ENCODE data around the gene DCLK2. TPM values are rescaled to one million over a fixed set of nuclear protein-coding genes. Genes with fewer than 3 reads are reported as not detected.

Gene DCLK2
- total RNA-seq, 1 experiment from 2014 or later: 1.2 TPM

GRCh38 chr4:150155391-150155790 lies 77.1 kb downstream of the DCLK2 start:
- Histone ChIP-seq H3K27ac (ENCODE audit: low read length) (no peak overlapping the region), H3K9me2 (replicated peaks; ENCODE audit: low read length) (no peaks in the 10 kb centered on the region), H3K27me3 (ENCODE audit: low read length) (no peaks in the 10 kb centered on the region), H2AFZ (ENCODE audit: low read length) (no peak overlapping the region), H3K9ac (ENCODE audit: low read length) (no peak overlapping the region), H3K9me3 (ENCODE audit: low read length) (no peaks in the 10 kb centered on the region), H3K36me3 (ENCODE audit: low read depth, low read length) (no peaks in the 10 kb centered on the region), H3K4me3 (ENCODE audit: low read length) (no peak overlapping the region), H3K4me2 (ENCODE audit: low read length) (no peak overlapping the region), H4K20me1 (ENCODE audit: low read length) (no peaks in the 10 kb centered on the region), H3K79me2 (ENCODE audit: low read length) (no peaks in the 10 kb centered on the region), H3F3A (ENCODE audit: low read length, unreplicated experiment) (no peaks in the 10 kb centered on the region), H3K4me1 (ENCODE audit: insufficient read depth, low read length) (no peaks in the 10 kb centered on the region)
- CTCF ChIA-PET: no interaction called here
- intact Hi-C loops (cut with micrococcal nuclease): no loop called here
- ATAC-seq (no peak), DNase-seq (no peak)
- no TSS peak for BruUV-seq (replicated peaks)
- POLR2A ChIA-PET (ENCODE audit: unreplicated experiment): no interaction called here
- TF ChIP-seq CTCF (conservative IDR thresholded peaks at IDR 0.05; ENCODE audit: low read depth, low read length) (no peak), EZH2 (IDR thresholded peaks at IDR 0.05; ENCODE audit: low read length, unreplicated experiment) (no peak), EZH2phosphoT487 (IDR thresholded peaks at IDR 0.05; ENCODE audit: borderline replicate concordance, low read length) (no peak)

- H3K4me1 ChIP-seq (ENCODE audit: insufficient read depth, low read length): no peaks in the 10 kb centered on the region
- no peaks in the 10 kb centered on the region for H3F3A ChIP-seq (ENCODE audit: low read length, unreplicated experiment)
- CTCF ChIA-PET: no interaction called here
- ATAC-seq (no peak), DNase-seq (no peak)
- no TSS peak for BruUV-seq (replicated peaks)
- H3K9me3 ChIP-seq (ENCODE audit: low read length): no peaks in the 10 kb centered on the region
- no peaks in the 10 kb centered on the region for H3K9me2 ChIP-seq (replicated peaks; ENCODE audit: low read length)
- H3K27me3 ChIP-seq (ENCODE audit: low read length): no peaks in the 10 kb centered on the region
- no peaks in the 10 kb centered on the region for H4K20me1 ChIP-seq (ENCODE audit: low read length)
- TF ChIP-seq EZH2phosphoT487 (IDR thresholded peaks at IDR 0.05; ENCODE audit: borderline replicate concordance, low read length): no peak
- no peak for TF ChIP-seq CTCF (conservative IDR thresholded peaks at IDR 0.05; ENCODE audit: low read depth, low read length)
- TF ChIP-seq EZH2 (IDR thresholded peaks at IDR 0.05; ENCODE audit: low read length, unreplicated experiment): no peak
- H3K4me2 ChIP-seq (ENCODE audit: low read length): no peak overlapping the region
- no peak overlapping the region for H3K9ac ChIP-seq (ENCODE audit: low read length)
- H3K79me2 ChIP-seq (ENCODE audit: low read length): no peaks in the 10 kb centered on the region
- intact Hi-C loops (cut with micrococcal nuclease): no loop called here
- H3K27ac ChIP-seq (ENCODE audit: low read length): no peak overlapping the region
- POLR2A ChIA-PET (ENCODE audit: unreplicated experiment): no interaction called here
- H3K4me3 ChIP-seq (ENCODE audit: low read length): no peak overlapping the region
- H3K36me3 ChIP-seq (ENCODE audit: low read depth, low read length): no peaks in the 10 kb centered on the region
- H2AFZ ChIP-seq (ENCODE audit: low read length): no peak overlapping the region
These were observed 78.3 kb downstream of the DCLK2 start for GRCh38 chr4:150156543-150156942.

- Histone ChIP-seq H3K9ac (ENCODE audit: low read length) (no peak overlapping the region), H3K36me3 (ENCODE audit: low read depth, low read length) (no peaks in the 10 kb centered on the region), H3K27me3 (ENCODE audit: low read length) (no peaks in the 10 kb centered on the region), H3K9me2 (replicated peaks; ENCODE audit: low read length) (no peaks in the 10 kb centered on the region), H3K79me2 (ENCODE audit: low read length) (no peaks in the 10 kb centered on the region), H3K4me1 (ENCODE audit: insufficient read depth, low read length) (no peaks in the 10 kb centered on the region), H3F3A (ENCODE audit: low read length, unreplicated experiment) (no peaks in the 10 kb centered on the region), H2AFZ (ENCODE audit: low read length) (no peak overlapping the region), H3K27ac (ENCODE audit: low read length) (no peak overlapping the region), H3K4me3 (ENCODE audit: low read length) (no peak overlapping the region), H4K20me1 (ENCODE audit: low read length) (no peaks in the 10 kb centered on the region), H3K4me2 (ENCODE audit: low read length) (no peak overlapping the region), H3K9me3 (ENCODE audit: low read length) (no peaks in the 10 kb centered on the region)
- no peak for TF ChIP-seq CTCF (conservative IDR thresholded peaks at IDR 0.05; ENCODE audit: low read depth, low read length)
- no peak for TF ChIP-seq EZH2phosphoT487 (IDR thresholded peaks at IDR 0.05; ENCODE audit: borderline replicate concordance, low read length)
- TF ChIP-seq EZH2 (IDR thresholded peaks at IDR 0.05; ENCODE audit: low read length, unreplicated experiment): no peak
- intact Hi-C loops (cut with micrococcal nuclease): no loop called here
- BruUV-seq (replicated peaks): no TSS peak
- ATAC-seq (no peak), DNase-seq (no peak)
- ChIA-PET POLR2A (ENCODE audit: unreplicated experiment) (no interaction called here), CTCF (interaction anchor here (0.6 kb wide), 1 partner anchor 67 kb away, joined by 3 read pairs; no protein-coding TSS in a partner anchor)
These were observed 79.8 kb downstream of the DCLK2 start for GRCh38 chr4:150158041-150158440.
